Stimulated activated CD4-positive, alpha-beta T cell treated with anti-CD3 and anti-CD28 coated beads, Interleukin-15, amount 100 ng/mL, for 1 hour (primary cell): Measurements from ENCODE around the gene BBOF1.
A peak's percentile ranks its signal among the peaks of the same experiment; 100 is the strongest.
"Not testable (repeated sequence)": the region's sequence is repeated elsewhere in the genome, so short reads cannot be mapped to it uniquely, and the experiment has no call there.

Source experiments
- DNase-seq, 2 donors: peaks; one replicate each; pipeline ENCODE4 v3.0.0-alpha.2; 2020; ENCODE audit warnings: low read depth in 1 of 2, low spot score in 1 of 2

Gene BBOF1, protein sequence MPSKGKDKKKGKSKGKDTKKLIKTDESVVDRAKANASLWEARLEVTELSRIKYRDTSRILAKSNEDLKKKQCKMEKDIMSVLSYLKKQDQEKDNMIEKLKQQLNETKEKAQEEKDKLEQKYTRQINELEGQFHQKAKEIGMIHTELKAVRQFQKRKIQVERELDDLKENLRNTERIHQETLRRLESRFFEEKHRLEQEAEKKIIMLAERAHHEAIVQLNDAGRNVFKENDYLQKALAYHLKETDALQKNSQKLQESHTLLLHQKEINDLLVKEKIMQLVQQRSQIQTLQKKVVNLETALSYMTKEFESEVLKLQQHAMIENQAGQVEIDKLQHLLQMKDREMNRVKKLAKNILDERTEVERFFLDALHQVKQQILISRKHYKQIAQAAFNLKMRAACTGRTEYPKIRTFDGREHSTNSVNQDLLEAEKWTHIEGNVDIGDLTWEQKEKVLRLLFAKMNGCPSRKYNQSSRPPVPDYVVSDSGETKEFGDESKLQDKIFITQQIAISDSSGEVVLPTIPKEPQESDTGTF

DNA sequence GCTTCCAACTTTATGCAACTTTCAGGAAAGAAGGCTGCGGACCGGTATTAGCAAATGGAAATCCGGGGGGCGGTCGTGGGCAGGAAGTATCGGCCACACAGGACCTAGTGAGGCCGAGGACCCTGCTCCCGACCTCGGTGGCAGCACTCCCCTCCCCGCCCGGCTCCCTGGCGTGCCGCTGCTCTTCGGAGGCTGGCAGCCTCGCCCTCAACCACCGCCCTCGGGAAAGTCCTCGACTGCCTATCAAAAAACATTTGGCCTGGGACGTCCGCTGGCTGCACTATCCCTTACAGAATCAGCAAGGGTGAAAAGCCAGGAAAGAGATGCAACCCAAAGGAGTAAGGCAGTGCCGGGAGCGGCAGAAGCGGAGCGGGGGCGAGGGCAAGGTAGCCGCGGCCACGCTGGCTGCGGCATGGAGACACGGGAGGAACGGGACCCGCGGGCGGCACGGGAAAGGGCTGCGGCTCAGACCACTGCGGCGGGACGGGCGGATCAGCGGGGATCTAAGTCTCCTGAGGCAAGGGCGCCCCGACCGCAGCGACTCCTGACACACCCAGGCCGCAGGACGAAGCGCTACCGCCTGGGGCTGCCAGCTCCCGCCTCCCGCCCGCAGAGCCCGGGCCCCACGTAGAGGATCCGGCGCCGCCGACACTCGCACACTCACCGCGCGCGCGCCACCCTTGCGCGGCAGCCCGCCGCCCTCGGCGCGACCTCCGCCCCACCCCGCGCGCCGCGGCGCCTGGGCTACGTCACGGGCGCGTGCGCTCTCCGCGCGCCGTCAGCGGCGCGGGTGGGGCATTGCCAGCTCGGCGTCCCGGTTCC, at the start of gene BBOF1, which contains the start of gene ENTPD5:
Gene BBOF1 (plus strand): TSS at position 764 of the 822 bp plus-strand sequence. CDS start 130 bp downstream, outside the sequence.
Gene ENTPD5 (minus strand): TSS at position 703 of the 822 bp plus-strand sequence. CDS start 31,186 bp downstream, outside the sequence.
- peak; percentile 73 to 77 for DNase-seq

DNA sequence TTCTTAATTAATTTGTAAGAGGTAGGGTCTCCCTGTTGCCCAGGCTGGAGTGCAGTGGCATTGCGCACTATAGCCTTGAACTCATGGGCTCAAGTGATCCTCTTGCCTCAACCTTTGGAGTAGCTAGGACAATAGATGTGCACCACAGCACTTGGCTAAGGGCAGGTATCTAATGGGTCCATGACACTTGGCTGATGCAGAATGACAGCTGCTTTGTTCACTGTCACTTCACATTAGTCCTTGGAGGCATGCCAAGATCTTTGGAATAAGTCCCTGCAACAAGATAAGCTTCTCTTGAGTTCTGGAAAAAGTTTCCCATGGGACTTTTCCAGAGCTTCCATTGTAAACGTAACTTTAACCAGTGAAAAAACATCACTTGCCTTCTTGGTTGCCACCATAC, 45.7 kb upstream of the BBOF1 start:
- no peak for DNase-seq

DNA sequence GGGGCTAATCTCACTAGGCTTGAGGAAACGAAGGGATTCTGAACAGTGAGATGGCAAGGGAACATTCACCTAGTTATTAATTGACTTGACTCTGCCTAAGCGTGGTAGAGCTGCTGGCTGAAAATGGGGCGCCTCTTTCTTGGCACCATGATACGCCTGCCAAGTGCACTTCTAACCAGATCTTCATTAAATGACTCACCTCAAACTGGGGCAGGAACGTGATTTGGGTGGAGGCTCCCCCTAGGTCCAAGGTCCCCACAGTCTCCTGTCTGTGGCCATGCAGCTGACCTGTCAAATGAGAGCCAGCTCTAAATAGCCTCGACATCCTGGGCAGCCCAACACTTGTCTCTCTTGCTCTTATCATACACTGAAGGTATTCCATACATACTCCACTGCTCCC, 43.0 kb upstream of the BBOF1 start:
- no peak for DNase-seq

DNA sequence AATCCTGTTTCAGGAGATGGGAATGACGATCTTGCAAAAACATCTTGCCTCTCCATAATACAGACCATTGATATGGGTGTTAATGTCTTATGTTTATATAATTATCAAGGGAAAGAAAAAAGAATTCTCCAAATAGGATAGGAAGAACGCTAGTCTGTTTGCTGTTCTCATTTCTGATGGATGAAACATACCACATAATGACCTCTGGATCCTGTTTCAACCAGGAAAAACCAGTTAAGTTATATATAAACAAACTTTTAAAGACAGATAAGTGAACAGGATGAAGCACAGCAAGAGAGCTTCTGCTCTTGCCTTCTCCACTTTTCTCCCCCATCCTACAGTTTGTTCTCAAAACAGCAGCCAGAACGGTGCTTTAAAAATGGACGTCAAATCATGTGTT, 41.3 kb upstream of the BBOF1 start:
- no peak for DNase-seq

DNA sequence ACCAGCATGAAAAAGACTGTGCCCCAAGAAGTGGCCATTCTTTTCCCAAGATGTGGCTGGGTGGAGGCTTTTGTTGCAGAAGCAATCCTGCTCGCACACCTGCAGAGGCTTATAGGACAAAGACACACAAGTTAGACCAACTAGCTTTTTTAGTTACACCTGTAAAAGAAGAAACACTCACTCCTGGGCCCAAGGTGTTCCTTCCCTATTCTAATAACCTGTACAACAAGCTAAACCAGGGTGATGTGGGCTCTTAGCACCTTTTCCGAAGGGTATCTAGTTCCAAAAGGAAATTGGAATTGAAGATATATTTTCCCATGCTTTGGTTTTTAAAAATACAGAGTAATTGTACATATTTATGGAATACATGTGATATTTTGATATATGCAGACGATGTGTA, 31.1 kb upstream of the BBOF1 start:
- no peak for DNase-seq

DNA sequence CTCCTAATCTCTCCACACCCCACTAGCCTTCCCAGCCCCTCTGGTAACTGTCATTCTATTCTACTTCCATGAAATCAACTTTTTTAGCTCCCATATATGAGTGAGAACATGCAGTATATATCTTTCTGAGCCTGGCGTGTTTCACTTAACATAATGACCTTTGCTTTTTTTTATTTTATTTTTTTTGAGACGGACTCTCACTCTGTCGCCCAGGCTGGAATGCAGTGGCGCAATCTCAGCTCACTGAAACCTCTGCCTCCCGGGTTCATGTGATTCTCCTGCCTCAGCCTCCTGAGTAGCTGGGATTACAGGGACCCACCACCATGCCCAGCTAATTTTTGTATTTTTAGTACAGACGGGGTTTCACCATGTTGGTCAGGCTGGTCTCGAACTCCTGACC, 30.5 kb upstream of the BBOF1 start:
- DNase-seq = not testable (repeated sequence)

DNA sequence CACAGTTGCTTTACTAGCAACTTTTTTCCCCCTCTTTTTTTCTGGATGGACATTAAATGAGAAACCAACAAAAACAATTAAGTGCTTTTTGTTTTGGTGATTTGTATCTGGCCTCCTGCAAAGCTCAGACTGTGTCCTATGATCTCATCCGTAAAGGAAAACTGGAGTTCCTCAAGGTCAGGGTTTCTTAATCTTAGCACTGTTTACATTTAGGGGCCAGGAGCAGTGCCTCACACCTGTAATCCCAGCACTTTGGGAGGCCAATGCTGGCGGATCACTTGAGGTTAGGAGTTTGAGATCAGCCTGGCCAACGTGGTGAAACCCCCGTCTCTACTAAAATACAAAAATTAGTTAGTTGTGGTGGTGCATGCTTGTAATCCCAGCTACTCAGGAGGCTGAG, 28.1 kb upstream of the BBOF1 start:
- DNase-seq = no peak

DNA sequence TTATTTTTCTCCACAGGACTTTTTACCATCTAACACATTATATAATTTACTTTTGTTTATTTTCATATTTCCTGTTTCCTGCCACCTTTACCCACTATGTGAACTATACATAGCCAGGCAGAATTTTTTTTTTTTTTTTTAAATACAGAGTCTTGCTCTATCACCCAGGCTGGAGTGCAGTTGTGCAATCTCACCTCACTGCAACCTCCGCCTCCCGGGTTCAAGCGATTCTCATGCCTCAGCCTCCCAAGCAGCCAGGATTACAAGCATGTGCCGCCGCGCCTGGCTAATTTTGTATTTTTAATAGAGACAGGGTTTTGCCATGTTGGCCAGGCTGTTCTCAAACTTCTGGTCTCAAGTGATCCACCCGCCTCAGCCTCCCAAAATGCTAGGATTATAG, 24.2 kb upstream of the BBOF1 start:
- not testable (repeated sequence) for DNase-seq

DNA sequence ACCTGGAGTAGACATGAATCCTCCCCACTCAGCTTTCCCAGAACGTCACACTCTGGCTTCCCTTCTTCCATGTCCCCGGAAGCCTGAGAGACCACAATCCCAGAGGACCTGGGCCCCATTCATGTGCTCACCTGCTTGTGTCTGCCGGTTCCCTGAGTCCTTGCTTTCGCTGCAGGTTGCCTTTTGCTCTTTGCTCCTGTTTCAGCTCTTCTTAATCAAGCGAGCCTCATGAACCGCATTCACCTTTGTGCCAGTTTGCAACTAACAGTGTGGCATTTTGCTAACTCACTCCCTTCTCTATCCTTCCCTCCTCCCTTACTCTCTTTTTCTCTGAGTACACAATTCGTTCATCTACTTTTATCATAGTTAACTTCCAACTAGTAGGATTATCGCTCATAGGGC, 23.2 kb upstream of the BBOF1 start:
- no peak for DNase-seq

DNA sequence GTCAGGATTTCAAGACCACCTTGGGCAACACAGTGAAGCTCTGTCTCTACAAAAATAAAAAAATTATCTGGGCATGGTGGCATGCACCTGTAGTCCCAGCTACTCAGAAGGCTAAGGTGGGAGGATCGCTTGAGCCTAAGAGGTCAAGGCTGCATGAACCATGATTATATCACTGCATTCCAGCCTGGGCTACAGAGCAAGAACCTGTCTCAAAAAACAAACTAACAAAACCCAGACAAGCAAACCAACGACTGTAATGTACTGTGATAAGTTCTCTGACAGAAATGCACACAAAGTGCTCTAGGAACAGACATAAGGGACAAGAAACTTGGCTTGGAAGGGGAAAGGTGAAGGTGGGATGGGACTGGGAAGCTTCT, 22.4 kb upstream of the BBOF1 start:
- DNase-seq = no peak

DNA sequence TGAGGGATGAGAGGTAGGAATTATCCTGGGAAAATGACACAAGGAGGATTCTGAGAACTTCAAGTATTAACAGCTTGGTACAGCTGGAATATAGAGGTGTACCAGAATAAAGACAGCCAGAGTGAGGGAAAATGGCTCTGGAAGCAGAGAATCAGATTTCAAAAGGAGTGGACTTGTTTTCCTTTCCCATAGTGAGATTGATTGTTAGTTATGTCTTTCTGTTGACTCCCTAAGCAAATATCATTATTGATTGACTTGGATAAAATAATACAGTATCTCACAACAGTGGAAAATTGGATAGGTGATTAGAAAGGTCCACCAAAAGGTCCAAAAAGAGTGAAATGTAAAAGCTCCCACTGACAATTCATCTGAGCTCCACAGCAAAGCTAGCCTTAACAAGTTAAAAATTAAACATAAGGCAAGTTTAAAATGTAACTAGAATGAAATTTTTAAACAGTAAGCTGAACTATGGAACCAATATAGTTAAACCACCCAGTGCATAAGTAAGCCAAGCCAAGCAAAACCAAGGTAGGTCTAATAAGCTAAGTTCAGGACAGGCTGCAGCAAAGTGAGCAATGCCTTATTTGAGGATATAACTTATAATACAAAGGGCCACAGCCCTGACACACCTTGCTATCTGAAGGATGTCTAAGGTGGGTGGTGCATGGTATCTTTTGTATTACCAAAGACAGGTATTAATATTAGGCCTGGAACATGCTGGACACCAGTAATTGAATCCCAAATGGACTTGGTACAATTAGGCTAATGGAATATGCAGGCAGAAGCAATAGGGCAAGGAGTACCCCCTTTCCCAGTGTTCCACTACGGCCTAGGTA, 21.8 kb upstream of the BBOF1 start:
- no peak for DNase-seq

DNA sequence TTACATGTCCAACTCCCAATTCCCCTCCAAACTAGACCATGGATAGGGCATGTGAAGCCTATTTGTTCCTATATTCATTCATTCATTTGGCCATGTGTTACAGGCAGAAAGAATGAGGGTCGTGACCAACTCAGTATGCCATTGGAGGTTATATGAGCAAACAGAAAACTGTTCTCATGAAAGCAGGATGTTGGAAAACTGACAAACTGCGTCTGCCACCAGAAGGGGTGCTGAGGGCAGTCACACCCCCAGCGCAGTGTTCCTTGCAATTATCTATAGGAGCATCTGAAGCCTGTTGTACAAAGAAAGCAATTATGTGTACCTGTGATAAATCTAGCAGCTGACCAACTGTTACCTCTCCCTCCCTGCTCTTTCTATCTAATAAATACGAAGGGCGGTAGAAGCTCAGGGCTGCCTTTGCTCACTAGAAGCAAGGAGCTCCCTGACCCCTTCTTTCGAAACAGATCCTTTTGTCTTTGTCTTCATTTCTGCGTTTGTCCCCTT, 21.2 kb upstream of the BBOF1 start:
- no peak for DNase-seq

DNA sequence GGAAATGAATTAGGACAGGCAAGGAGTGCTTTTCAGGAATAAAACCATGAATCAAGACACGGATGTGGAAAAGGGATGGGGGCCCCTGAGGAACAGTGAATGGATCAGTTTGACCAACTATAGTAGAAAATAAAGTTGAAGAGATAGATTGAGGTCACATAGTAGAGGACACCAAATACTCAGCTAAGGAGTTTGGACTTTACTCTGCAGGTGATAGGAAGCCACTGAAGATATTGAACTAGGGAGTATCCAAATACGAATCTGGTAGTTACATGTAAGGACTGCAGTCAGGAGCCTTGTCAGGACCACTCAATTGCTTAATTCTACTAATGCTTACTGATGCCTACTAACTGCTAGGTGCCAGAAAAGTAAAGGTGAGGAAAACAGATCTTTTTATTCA, 20.4 kb upstream of the BBOF1 start:
- no peak for DNase-seq

DNA sequence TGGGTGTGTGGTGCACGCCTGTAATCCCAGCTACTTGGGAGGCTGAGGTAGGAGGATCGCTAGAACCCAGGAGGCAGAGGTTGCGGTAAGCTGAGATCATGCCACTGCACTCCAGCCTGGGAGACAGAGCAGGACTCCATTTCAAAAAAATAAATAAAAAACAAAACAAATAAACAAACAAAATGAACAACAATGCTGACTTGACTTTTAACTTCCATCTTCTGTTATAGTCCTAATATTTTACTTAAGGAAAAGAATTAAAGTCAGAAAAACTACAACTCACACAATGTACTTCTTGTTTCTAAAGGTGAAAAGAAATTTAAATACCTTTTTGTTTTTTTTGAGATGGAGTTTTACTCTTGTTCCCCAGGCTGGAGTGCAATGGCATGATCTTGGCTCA, 13.5 kb upstream of the BBOF1 start:
- not testable (repeated sequence) for DNase-seq

DNA sequence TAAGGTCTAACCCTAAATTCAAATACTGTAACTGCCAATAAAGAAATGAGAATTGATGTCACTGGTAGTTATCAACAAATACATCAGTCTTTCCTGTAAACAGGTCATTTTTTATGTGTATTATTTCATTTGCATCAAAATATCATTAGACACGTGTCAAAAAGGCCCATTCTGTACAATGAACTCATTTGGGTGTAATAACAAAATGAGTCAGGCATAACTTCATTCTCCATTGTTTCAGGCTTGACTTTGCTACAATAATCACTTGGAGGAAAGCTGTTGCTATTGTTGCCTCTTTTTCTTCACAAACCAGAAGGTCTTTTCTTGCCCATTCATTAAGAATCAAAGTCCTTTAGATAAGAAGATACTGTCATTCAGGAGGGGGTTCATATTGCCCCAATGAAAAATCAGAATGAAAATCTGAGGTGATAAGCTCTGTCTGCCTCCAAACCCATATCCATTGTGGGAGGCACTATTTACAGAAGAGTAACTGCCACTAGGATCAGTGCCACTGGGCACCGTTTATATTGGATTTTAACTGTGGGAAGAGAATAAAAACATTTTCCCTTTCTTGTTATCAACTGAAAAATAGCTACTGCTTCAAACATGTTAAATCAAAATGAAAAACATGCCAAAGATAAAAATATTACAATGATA, 10.2 kb upstream of the BBOF1 start:
- no peak for DNase-seq

DNA sequence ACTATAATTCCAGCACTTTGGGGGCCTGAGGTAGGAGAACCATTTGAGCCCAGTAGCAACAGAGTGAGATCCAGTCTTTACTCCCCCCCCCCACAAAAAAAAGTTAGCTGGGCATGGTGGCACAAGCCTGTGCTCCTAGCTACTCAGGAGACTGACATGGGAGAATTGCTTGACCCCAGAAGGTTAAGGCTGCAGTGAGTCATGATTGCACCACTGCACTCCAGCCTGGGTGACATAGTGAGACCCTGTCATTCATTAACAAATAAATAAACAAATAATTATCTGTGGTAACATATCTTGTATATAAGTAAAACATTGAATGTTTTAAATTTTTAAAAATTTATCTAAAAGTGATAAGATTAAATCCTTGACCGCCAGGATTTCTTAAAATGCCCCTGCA, 4.8 kb upstream of the BBOF1 start:
- no peak for DNase-seq

DNA sequence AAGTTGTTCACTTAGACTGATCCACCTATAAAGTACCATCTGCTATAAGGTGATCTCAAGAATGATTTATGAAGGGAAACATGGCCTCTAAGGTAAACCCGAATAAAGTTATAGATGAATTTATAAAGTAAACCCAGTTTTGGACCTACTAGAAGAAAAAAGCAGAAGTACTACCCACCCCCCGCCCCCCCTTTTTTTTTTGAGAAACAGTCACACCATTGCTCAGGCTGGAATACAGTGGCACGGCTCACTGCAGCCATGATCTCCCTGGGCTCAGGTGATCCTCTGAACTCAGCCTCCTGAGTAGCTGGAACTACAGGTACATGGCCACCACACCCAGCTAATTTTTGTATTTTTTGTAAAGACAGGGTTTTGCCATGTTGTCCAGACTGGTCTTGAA, 4.0 kb upstream of the BBOF1 start:
- DNase-seq = no peak

DNA sequence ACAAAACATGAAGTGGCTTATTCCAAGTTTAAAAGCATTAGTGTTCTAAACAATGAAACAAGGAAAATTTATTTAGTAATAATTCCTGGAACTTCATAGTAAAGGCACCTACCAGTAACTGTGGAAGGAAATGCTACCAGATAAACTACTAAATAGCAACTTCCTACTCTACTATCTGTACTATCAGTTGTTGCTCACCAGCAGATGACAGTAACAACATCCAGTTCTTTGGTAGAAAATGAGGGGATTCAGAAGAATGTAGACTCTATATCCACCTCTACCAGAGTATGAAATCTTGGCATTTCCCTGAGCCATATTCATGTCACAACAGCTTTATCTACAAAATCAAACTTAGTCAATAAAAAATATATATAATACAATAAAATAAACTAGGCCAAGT, 3.2 kb upstream of the BBOF1 start:
- no peak for DNase-seq

DNA sequence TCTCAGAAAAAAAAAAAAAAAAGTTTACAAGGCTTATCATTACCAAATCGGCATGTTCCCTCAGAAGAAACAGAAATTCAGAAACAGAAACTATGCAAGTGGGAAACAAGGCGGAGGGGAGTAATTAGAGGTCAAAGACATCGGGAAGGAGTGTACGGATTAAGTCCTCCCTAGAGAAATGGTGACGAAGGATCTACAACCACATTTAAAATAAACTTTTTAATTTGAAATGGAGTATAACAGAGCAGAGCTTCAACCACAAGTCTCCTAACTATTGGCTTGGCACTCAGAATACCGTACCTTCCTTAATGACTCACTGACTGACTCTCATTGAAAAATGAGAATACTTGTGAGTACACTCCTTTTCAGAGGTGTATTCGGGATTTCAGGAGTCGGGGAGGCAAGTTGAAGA, 969 bp upstream of the BBOF1 start:
- DNase-seq = no peak

DNA sequence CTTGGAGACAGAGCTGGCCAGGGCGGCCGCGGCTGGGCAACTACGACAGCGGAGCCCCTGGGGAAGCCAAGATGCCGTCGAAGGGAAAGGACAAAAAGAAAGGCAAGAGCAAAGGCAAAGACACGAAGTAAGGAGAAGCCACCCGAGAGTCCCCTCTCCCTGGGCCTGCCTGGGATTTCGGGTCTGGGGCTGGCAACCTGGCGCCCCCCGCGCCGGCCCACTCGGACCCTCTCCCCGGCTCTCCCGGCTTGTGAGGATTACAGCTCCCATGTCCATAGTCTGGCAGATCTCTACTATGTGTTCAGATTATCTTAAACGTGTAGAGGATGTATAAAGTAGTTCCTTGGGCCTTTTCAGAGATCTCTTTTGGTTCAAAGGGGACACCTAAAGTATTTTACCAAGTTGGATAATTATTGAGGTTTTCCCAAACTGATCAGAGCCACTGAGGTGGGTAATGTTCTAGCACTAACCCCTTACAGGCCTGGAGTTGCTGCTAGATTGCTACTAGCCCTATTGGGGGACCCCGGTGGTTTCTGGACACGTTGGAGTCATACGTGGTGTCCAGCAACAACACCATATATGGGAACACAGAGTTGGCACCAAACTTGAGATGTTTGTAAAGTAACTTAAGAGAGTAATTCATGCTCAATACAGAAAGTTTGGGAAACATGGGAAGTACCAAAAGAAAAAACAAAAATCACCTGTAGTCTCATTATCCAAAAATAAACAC, 424 bp downstream of the BBOF1 start:
- DNase-seq = no peak
